GM23338 (cell line): Measurements from ENCODE around the gene TFDP1. TPM values are rescaled to one million over a fixed set of nuclear protein-coding genes. Genes with fewer than 3 reads are reported as not detected.

Experiments used
- ATAC-seq: fragments of 200-7000 bp; cut with Tn5 transposase; 3 replicates; pipeline ENCODE4 v1.9.1; 2020
- DNase-seq: peaks from one replicate; pipeline ENCODE4 v3.0.0-alpha.2; 2015; ENCODE audit warnings: low spot score
- H2AFZ ChIP-seq: fragments of 200-600 bp; sonication (generic); 2 replicates; pipeline ENCODE4 v1.8.0; 2016; ENCODE audit warnings: antibody characterized with exemption, mild to moderate bottlenecking, moderate library complexity
- H3F3A ChIP-seq: fragments of 200-600 bp; sonication (generic); replicated peaks from 2 replicates; pipeline ENCODE4 v1.8.0; 2017; ENCODE audit warnings: antibody characterized with exemption, mixed run types, low read depth
- H3K27ac ChIP-seq: fragments of 200-600 bp; sonication (generic); 2 replicates; pipeline ENCODE4 v1.6.1; 2016; ENCODE audit warnings: low read depth
- H3K27me3 ChIP-seq: fragments of 200-600 bp; sonication (generic); 2 replicates; pipeline ENCODE4 v1.8.0; 2016; ENCODE audit warnings: mild to moderate bottlenecking, mixed run types, moderate library complexity; ENCODE audit not compliant: insufficient read depth
- H3K36me3 ChIP-seq: fragments of 200-600 bp; sonication (generic); 2 replicates; pipeline ENCODE4 v1.8.0; 2016; ENCODE audit warnings: mild to moderate bottlenecking; ENCODE audit not compliant: insufficient read depth
- H3K4me1 ChIP-seq: fragments of 200-600 bp; sonication (generic); 2 replicates; pipeline ENCODE4 v1.8.0; 2016; ENCODE audit warnings: mild to moderate bottlenecking, moderate library complexity; ENCODE audit not compliant: insufficient read depth
- H3K4me2 ChIP-seq: fragments of 200-600 bp; sonication (generic); 2 replicates; pipeline ENCODE4 v1.7.1; 2017; ENCODE audit warnings: mixed run types
- H3K4me3 ChIP-seq: fragments of 200-600 bp; sonication (generic); 2 replicates; pipeline ENCODE4 v1.6.1; 2016; ENCODE audit warnings: mixed run types
- H3K79me2 ChIP-seq: fragments of 200-600 bp; sonication (generic); replicated peaks from 2 replicates; pipeline ENCODE4 v1.8.0; 2017; ENCODE audit warnings: mild to moderate bottlenecking; ENCODE audit not compliant: insufficient read depth
- H3K9me2 ChIP-seq: fragments of 200-600 bp; sonication (generic); 2 replicates; pipeline ENCODE4 v1.8.0; 2017; ENCODE audit not compliant: insufficient read depth
- H4K20me1 ChIP-seq: fragments of 200-600 bp; sonication (generic); replicated peaks from 2 replicates; pipeline ENCODE4 v1.8.0; 2017; ENCODE audit warnings: mild to moderate bottlenecking; ENCODE audit not compliant: insufficient read depth
- H3K27ac Mint-ChIP-seq: 2 replicates; pipeline ENCODE4 v1.8.0; 2020; ENCODE audit warnings: inconsistent platforms, mild to moderate bottlenecking, moderate library complexity, mixed read lengths
- H3K27me3 Mint-ChIP-seq: 3 replicates; pipeline ENCODE4 v1.8.0; 2022; ENCODE audit warnings: low read depth, mild to moderate bottlenecking, moderate library complexity, mixed read lengths, inconsistent platforms; ENCODE audit not compliant: insufficient read depth, poor library complexity
- H3K36me3 Mint-ChIP-seq: 3 replicates; pipeline ENCODE4 v1.8.0; 2021; ENCODE audit warnings: low read depth, mild to moderate bottlenecking, inconsistent platforms, moderate library complexity, mixed read lengths
- H3K4me1 Mint-ChIP-seq: 3 replicates; pipeline ENCODE4 v1.8.0; 2020; ENCODE audit warnings: mild to moderate bottlenecking, inconsistent platforms, mixed read lengths
- H3K4me3 Mint-ChIP-seq: 3 replicates; pipeline ENCODE4 v1.8.0; 2021; ENCODE audit warnings: moderate library complexity, mild to moderate bottlenecking, inconsistent platforms, mixed read lengths
- H3K9me3 Mint-ChIP-seq: 3 replicates; pipeline ENCODE4 v1.8.0; 2020; ENCODE audit warnings: moderate library complexity, mild to moderate bottlenecking, inconsistent platforms, mixed read lengths
- ZNF462 ChIP-seq: fragments of 250-450 bp; sonication (Bioruptor Pico); IDR thresholded peaks from 2 replicates; pipeline ENCODE4 v1.5.0; 2020; ENCODE audit warnings: mild to moderate bottlenecking, moderate library complexity
- polyA plus RNA-seq: library from polyadenylated mRNA; unstranded; fragments of >200 nt; fragmentation: Nextera tagmentation; extraction: Ambion mirVana; gene quantifications from 2 replicates; pipeline ENCODE4 v1.2.1, GENCODE V29; 2016
- total RNA-seq: library from RNA; depleted of rRNA; stranded (reverse); fragments of >200 nt; shearing (Covaris generic); gene quantifications from 2 replicates; pipeline ENCODE4 v1.2.3, GENCODE V29; 2014
- TF ChIP-seq, protein P1 (sequence below): IDR thresholded peaks from one replicate; pipeline ENCODE4 v1.6.1; 2018; ENCODE audit warnings: antibody characterized with exemption; ENCODE audit not compliant: unreplicated experiment

The TFDP1 gene
- total and polyA plus RNA-seq, 2 experiments from 2014 or later = 42.9 to 80.0 TPM

DNA sequence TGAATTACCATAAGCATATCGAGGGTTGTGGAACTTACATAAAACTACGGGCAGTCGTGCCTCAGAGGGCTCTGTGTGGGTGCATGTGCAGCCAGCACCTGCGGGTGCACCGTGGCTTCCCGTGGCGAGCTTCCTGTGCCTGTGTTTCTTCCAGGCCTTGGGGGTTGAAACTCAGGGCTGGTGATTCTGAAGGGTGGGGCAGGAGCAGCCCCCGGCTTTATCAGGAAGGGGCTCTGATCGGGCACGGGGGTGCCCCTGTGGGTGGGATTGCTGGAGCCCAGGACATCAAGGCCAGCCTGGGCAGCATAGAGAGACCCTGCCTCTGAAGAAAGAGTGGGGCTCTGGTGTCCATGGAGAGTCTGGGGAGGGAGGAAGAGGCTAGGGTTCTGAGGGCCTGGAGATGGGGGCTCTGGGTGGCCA, 62.4 kb downstream of the TFDP1 start:
- Mint-ChIP-seq H3K36me3 (peaks cover 33% of the 10 kb centered on the region), H3K27me3 (peaks cover 13% of the 10 kb centered on the region), H3K27ac (no peak overlapping the region), H3K9me3 (peaks cover 24% of the 10 kb centered on the region; the same call in 2 of the 3 replicates), H3K4me3 (no peak overlapping the region), H3K4me1 (peaks cover 7% of the 10 kb centered on the region; the same call in 2 of the 3 replicates)
- Histone ChIP-seq H3K36me3 (no peaks in the 10 kb centered on the region), H3K4me3 (no peak overlapping the region), H3F3A (no peaks in the 10 kb centered on the region), H3K27ac (no peak overlapping the region), H4K20me1 (no peaks in the 10 kb centered on the region), H3K4me1 (no peaks in the 10 kb centered on the region), H3K27me3 (no peaks in the 10 kb centered on the region), H2AFZ (no peak overlapping the region), H3K9me2 (no peaks in the 10 kb centered on the region), H3K4me2 (no peak overlapping the region), H3K79me2 (no peaks in the 10 kb centered on the region)
- no peak for ATAC-seq
- no peak for TF ChIP-seq ZNF462
- TF ChIP-seq, protein P1, sequence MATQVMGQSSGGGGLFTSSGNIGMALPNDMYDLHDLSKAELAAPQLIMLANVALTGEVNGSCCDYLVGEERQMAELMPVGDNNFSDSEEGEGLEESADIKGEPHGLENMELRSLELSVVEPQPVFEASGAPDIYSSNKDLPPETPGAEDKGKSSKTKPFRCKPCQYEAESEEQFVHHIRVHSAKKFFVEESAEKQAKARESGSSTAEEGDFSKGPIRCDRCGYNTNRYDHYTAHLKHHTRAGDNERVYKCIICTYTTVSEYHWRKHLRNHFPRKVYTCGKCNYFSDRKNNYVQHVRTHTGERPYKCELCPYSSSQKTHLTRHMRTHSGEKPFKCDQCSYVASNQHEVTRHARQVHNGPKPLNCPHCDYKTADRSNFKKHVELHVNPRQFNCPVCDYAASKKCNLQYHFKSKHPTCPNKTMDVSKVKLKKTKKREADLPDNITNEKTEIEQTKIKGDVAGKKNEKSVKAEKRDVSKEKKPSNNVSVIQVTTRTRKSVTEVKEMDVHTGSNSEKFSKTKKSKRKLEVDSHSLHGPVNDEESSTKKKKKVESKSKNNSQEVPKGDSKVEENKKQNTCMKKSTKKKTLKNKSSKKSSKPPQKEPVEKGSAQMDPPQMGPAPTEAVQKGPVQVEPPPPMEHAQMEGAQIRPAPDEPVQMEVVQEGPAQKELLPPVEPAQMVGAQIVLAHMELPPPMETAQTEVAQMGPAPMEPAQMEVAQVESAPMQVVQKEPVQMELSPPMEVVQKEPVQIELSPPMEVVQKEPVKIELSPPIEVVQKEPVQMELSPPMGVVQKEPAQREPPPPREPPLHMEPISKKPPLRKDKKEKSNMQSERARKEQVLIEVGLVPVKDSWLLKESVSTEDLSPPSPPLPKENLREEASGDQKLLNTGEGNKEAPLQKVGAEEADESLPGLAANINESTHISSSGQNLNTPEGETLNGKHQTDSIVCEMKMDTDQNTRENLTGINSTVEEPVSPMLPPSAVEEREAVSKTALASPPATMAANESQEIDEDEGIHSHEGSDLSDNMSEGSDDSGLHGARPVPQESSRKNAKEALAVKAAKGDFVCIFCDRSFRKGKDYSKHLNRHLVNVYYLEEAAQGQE = no peak
- no peak for DNase-seq
